Uterus (tissue), 2 donors: ENCODE data around the gene GSAP.

Source experiments
- POLR2A ChIP-seq, 2 donors: fragments of 450-650 bp; IDR thresholded peaks; one replicate each; pipeline ENCODE4 v1.6.1; 2016; ENCODE audit warnings: antibody characterized with exemption in 2 of 2, mild to moderate bottlenecking in 1 of 2, moderate library complexity in 1 of 2
- TF ChIP-seq, protein P1 (sequence below), 4 experiments: fragments of 200-600 bp in 2 of 4; fragments of 450-650 bp in 2 of 4; sonication (generic) in 2 of 4; IDR thresholded peaks; one replicate each; pipeline ENCODE4 v1.5.1; 2016 to 2019; ENCODE audit warnings: antibody characterized with exemption in 4 of 4, mild to moderate bottlenecking in 2 of 4, moderate library complexity in 1 of 4

DNA sequence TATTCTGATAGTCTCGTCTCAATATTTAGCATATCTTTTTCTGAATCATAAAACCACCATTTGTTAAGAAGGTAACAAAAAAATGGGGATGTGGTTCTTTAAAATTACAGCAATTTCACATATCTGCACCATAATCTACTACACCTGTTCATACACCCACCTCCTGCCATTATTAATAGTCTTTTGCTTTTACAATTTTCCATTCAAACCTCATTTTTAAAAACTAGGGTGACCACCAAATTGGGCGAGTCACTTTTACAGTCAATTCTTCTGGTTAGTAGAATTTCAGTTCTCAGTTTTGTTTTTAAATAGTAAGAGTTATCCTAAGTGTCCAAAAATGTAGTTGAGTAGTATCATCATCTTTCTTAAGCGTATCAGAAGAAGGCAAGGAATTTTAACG, 48.4 kb upstream of the GSAP start:
- TF ChIP-seq, protein P1, sequence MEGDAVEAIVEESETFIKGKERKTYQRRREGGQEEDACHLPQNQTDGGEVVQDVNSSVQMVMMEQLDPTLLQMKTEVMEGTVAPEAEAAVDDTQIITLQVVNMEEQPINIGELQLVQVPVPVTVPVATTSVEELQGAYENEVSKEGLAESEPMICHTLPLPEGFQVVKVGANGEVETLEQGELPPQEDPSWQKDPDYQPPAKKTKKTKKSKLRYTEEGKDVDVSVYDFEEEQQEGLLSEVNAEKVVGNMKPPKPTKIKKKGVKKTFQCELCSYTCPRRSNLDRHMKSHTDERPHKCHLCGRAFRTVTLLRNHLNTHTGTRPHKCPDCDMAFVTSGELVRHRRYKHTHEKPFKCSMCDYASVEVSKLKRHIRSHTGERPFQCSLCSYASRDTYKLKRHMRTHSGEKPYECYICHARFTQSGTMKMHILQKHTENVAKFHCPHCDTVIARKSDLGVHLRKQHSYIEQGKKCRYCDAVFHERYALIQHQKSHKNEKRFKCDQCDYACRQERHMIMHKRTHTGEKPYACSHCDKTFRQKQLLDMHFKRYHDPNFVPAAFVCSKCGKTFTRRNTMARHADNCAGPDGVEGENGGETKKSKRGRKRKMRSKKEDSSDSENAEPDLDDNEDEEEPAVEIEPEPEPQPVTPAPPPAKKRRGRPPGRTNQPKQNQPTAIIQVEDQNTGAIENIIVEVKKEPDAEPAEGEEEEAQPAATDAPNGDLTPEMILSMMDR (IDR thresholded peaks at IDR 0.05), result no peak
- no peak for TF ChIP-seq POLR2A (IDR thresholded peaks at IDR 0.05)
